Stimulated activated naive CD8-positive, alpha-beta T cell treated with anti-CD3 and anti-CD28 coated beads, Interleukin-15, amount 100 ng/mL, for 72 hours (primary cell): Measurements from ENCODE around the gene JAZF1.
A peak's percentile ranks its signal among the peaks of the same experiment; 100 is the strongest.

Experiments
- ATAC-seq: fragments of 150-1000 bp; cut with Tn5 transposase; 2 replicates; pipeline ENCODE4 v1.10.0; 2021; ENCODE audit warnings: mild to moderate bottlenecking, moderate library complexity
- DNase-seq, 2 donors: peaks; one replicate each; pipeline ENCODE4 v3.0.0; 2021 to 2022
- H3K27ac Mint-ChIP-seq, 2 donors: one replicate each; pipeline ENCODE4 v1.8.0; 2022; ENCODE audit warnings: mild to moderate bottlenecking in 2 of 2, mixed read lengths in 2 of 2, moderate library complexity in 2 of 2
- H3K27me3 Mint-ChIP-seq: one replicate; pipeline ENCODE4 v1.8.0; 2022; ENCODE audit warnings: mixed read lengths
- H3K4me1 Mint-ChIP-seq: one replicate; pipeline ENCODE4 v1.8.0; 2022; ENCODE audit warnings: mild to moderate bottlenecking, mixed read lengths
- H3K4me3 Mint-ChIP-seq, 2 donors: one replicate each; pipeline ENCODE4 v1.8.0; 2022; ENCODE audit warnings: mild to moderate bottlenecking in 2 of 2, mixed read lengths in 2 of 2, moderate library complexity in 1 of 2
- H3K9me3 Mint-ChIP-seq, 2 donors: one replicate each; pipeline ENCODE4 v1.8.0; 2022; ENCODE audit warnings: mixed read lengths in 2 of 2

The JAZF1 gene

DNA sequence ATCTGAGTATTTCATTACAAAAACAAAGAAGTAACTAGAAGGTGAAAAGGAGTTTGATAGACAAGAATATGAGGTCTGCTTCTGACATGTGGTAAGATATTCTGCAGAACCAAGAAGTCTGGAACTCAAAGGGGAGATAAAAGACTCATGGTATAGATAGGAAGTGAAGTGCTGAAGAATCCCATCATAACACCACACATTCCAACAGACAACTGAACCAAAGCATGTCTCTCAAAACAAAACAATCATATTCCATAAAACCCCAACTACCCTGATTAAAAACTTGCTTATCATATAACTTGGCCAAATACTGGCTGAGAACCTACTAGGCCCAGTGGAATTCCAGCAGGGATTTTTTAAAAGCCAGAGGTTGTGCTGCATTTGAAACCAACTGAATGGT, 178.7 kb downstream of the JAZF1 start:
- DNase-seq (no peak), ATAC-seq (no peak)
- no peaks in the 10 kb centered on the region for H3K9me3 Mint-ChIP-seq
- no peaks in the 10 kb centered on the region for H3K27me3 Mint-ChIP-seq
- H3K27ac Mint-ChIP-seq, result no peak overlapping the region
- no peak overlapping the region for H3K4me3 Mint-ChIP-seq
- H3K4me1 Mint-ChIP-seq, result peaks cover 11% of the 10 kb centered on the region

GRCh38 chr7:27999829-28000228, 180.8 kb downstream of the JAZF1 start:
- Mint-ChIP-seq H3K4me3 (no peak overlapping the region), H3K9me3 (no peaks in the 10 kb centered on the region), H3K27me3 (no peaks in the 10 kb centered on the region), H3K4me1 (peaks cover 1% of the 10 kb centered on the region), H3K27ac (no peak overlapping the region)
- DNase-seq (no peak), ATAC-seq (no peak)

- DNase-seq, result no peak
- Mint-ChIP-seq H3K9me3 (no peaks in the 10 kb centered on the region), H3K4me1 (peaks cover 6% of the 10 kb centered on the region), H3K4me3 (no peak overlapping the region), H3K27ac (no peak overlapping the region), H3K27me3 (no peaks in the 10 kb centered on the region)
- ATAC-seq, result no peak
These were observed 182.2 kb downstream of the JAZF1 start for GRCh38 chr7:27998382-27998781.

- H3K4me3 Mint-ChIP-seq, result no peak overlapping the region
- H3K9me3 Mint-ChIP-seq, result no peaks in the 10 kb centered on the region
- H3K27me3 Mint-ChIP-seq, result no peaks in the 10 kb centered on the region
- no peak for DNase-seq
- H3K27ac Mint-ChIP-seq, result no peak overlapping the region
- peaks cover 6% of the 10 kb centered on the region for H3K4me1 Mint-ChIP-seq
- no peak for ATAC-seq
These were observed 183.3 kb downstream of the JAZF1 start for GRCh38 chr7:27997188-27997707.

DNA sequence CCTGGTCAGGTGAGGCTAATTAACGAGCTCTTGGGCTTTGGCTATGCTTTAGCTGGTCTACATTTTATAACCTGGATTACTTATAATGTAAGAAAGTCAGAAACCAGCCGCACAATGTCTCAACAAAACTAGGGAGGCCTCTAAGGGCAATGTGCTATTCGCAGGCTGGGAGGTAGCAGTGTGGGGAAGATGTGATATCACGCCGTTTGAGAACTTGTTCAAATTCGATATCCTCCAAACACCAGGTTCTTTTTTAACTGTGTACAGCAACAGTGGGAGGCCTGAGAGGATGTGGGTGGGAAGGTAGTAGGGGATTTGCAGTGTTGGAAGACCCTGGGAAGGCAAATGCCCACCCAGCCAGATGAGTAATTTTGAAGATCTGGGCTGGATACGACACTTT, 184.5 kb downstream of the JAZF1 start:
- DNase-seq (no peak), ATAC-seq (no peak)
- Mint-ChIP-seq H3K4me1 (peaks cover 9% of the 10 kb centered on the region), H3K9me3 (no peaks in the 10 kb centered on the region), H3K4me3 (no peak overlapping the region), H3K27ac (no peak overlapping the region), H3K27me3 (no peaks in the 10 kb centered on the region)

- DNase-seq (no peak), ATAC-seq (no peak)
- Mint-ChIP-seq H3K27me3 (no peaks in the 10 kb centered on the region), H3K4me3 (no peak overlapping the region), H3K27ac (no peak overlapping the region), H3K4me1 (peaks cover 13% of the 10 kb centered on the region), H3K9me3 (no peaks in the 10 kb centered on the region)
These were observed 185.4 kb downstream of the JAZF1 start for GRCh38 chr7:27995228-27995627.

- H3K4me1 Mint-ChIP-seq, result peaks cover 13% of the 10 kb centered on the region
- no peaks in the 10 kb centered on the region for H3K27me3 Mint-ChIP-seq
- no peak overlapping the region for H3K4me3 Mint-ChIP-seq
- H3K27ac Mint-ChIP-seq, result peak overlapping the region in 1 of 2 donors; percentile 37
- ATAC-seq, result no peak
- DNase-seq, result no peak
- no peaks in the 10 kb centered on the region for H3K9me3 Mint-ChIP-seq
These were observed 186.0 kb downstream of the JAZF1 start for GRCh38 chr7:27994639-27995038.

GRCh38 chr7:27992755-27993493, 187.7 kb downstream of the JAZF1 start:
- H3K9me3 Mint-ChIP-seq, result no peaks in the 10 kb centered on the region
- H3K27me3 Mint-ChIP-seq, result no peaks in the 10 kb centered on the region
- ATAC-seq (no peak), DNase-seq (no peak)
- peaks cover 13% of the 10 kb centered on the region for H3K4me1 Mint-ChIP-seq
- no peak overlapping the region for H3K4me3 Mint-ChIP-seq
- H3K27ac Mint-ChIP-seq, result no peak overlapping the region

- peaks cover 13% of the 10 kb centered on the region for H3K4me1 Mint-ChIP-seq
- no peak overlapping the region for H3K27ac Mint-ChIP-seq
- no peaks in the 10 kb centered on the region for H3K27me3 Mint-ChIP-seq
- ATAC-seq (no peak), DNase-seq (no peak)
- H3K9me3 Mint-ChIP-seq, result no peaks in the 10 kb centered on the region
- no peak overlapping the region for H3K4me3 Mint-ChIP-seq
These were observed 188.5 kb downstream of the JAZF1 start for GRCh38 chr7:27992097-27992496.

DNA sequence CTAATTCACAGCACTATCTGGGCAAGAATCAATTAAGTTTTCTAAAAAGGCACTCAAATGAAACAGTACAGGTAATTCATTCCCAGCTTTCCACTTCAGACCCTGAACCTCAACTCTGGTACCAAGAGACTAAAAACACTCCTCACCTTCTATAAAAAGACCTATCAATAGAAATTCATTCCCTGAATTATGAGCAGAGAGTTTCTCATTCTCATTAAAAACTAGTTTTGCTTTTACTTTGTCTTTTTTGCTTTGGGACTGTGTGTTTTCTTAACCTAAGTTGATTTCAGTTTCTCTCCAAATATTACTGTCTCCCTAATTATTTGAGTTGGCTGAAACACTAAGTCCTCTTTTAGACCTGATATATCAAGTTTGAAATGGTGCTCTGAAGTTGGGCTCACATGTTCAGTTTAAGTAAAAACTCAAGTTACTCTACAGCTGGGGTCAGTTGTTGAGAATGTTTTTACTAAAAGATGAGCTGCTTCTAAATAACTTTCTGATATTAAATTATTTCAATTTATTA, 189.5 kb downstream of the JAZF1 start:
- no peak for DNase-seq
- Mint-ChIP-seq H3K9me3 (no peaks in the 10 kb centered on the region), H3K27me3 (no peaks in the 10 kb centered on the region), H3K4me3 (no peak overlapping the region), H3K27ac (no peak overlapping the region), H3K4me1 (peaks cover 13% of the 10 kb centered on the region)
- no peak for ATAC-seq

DNA sequence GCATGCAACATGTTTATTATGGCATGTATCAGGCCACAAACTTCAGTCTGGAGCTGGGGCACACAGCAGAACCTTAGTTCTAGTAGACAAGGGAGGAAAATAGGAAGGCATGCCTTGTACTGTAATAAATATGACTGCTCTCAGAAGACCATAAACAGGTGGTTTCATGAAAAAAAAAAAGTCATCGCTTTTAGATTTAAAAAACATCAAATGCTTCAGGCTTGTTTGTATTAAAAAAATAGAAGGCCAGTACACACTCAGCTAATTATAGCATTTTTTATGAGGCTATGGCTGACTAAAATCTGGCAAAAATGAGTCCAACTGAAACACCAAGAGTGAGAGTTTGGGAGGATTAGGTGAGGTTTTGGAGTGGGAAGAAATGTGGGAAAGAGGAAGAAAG, 204.1 kb downstream of the JAZF1 start:
- Mint-ChIP-seq H3K9me3 (peaks cover 0 to 32% of the 10 kb centered on the region in 2 donors), H3K27ac (no peak overlapping the region), H3K4me1 (peaks cover 24% of the 10 kb centered on the region), H3K27me3 (no peaks in the 10 kb centered on the region), H3K4me3 (no peak overlapping the region)
- no peak for DNase-seq
- no peak for ATAC-seq

- no peak for ATAC-seq
- no peak for DNase-seq
- Mint-ChIP-seq H3K27ac (no peak overlapping the region), H3K4me1 (peaks cover 24% of the 10 kb centered on the region), H3K4me3 (no peak overlapping the region), H3K9me3 (peaks cover 0 to 35% of the 10 kb centered on the region in 2 donors), H3K27me3 (no peaks in the 10 kb centered on the region)
These were observed 207.0 kb downstream of the JAZF1 start for GRCh38 chr7:27973625-27974024.

- Mint-ChIP-seq H3K27me3 (no peaks in the 10 kb centered on the region), H3K4me1 (peaks cover 24% of the 10 kb centered on the region), H3K27ac (peak overlapping the region; percentile 75 to 98), H3K9me3 (peaks cover 0 to 26% of the 10 kb centered on the region in 2 donors), H3K4me3 (peak overlapping the region; percentile 73 to 76)
- ATAC-seq (peak; percentile 70), DNase-seq (peak in 1 of 2 donors; percentile 13)
These were observed 208.3 kb downstream of the JAZF1 start for GRCh38 chr7:27972276-27972675.

DNA sequence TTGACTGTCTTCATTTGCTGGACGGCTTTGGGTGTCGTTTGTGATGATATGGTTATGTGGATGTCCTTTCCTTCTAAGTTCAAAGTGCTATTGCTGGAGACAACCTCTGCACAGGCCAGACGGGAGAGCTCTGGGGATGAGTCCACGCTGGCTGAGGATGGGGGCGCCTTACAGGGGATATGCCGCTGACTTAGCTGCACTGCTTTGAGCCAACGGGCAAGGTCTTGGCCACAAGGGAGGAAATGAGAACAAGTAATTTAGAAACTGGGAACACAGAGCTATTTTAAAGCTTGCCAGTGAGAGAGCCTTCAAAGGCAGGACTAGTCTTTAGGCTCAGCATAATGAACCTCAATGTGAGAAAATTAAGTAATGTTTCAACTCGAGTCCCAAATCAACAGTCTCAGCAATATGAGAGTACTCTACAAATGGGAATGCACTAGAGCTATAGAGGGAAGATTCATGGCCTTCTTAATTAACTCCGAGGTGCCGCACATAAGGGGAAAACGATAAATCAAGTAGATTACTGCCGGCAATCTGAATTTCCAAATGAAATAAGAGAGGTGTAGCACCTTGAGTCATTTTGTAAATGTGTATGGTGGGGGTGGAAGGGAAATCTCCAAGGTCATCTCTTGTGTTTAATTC, 209.3 kb downstream of the JAZF1 start:
- Mint-ChIP-seq H3K27ac (no peak overlapping the region), H3K27me3 (no peaks in the 10 kb centered on the region), H3K4me1 (peaks cover 24% of the 10 kb centered on the region), H3K4me3 (no peak overlapping the region), H3K9me3 (peaks cover 0 to 20% of the 10 kb centered on the region in 2 donors)
- no peak for DNase-seq
- ATAC-seq, result no peak

DNA sequence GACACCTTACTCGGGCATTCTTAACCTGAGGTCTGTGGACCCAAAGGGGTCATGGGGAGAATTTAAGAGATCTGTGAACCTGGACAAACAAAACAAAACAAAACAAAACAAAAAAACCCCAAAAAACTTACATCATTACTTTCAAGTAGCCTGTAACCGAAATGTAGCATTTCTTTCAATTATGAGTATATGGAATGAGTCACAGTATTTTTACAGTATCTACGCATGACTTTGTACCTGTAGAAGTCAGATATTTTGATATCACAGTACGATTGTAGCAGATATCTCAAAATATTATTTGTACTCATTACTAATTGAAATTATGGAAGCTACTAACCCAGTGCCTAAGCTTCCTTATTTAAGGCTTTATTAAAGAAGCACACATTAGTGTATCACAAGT, 210.2 kb downstream of the JAZF1 start:
- Mint-ChIP-seq H3K27ac (no peak overlapping the region), H3K4me3 (no peak overlapping the region), H3K9me3 (peaks cover 0 to 19% of the 10 kb centered on the region in 2 donors), H3K27me3 (no peaks in the 10 kb centered on the region), H3K4me1 (peaks cover 24% of the 10 kb centered on the region)
- no peak for DNase-seq
- ATAC-seq, result no peak

- no peak overlapping the region for H3K27ac Mint-ChIP-seq
- peaks cover 0 to 19% of the 10 kb centered on the region in 2 donors for H3K9me3 Mint-ChIP-seq
- no peaks in the 10 kb centered on the region for H3K27me3 Mint-ChIP-seq
- peaks cover 20% of the 10 kb centered on the region for H3K4me1 Mint-ChIP-seq
- no peak overlapping the region for H3K4me3 Mint-ChIP-seq
- ATAC-seq (no peak), DNase-seq (no peak)
These were observed 211.2 kb downstream of the JAZF1 start for GRCh38 chr7:27969346-27969745.
